ENCODE data around the gene FLRT2. TPM values are rescaled to one million over a fixed set of nuclear protein-coding genes. Genes with fewer than 3 reads are reported as not detected.

The FLRT2 gene
- total RNA-seq, 4 donors from 2014 or later, result 3.4 to 7.0 (median 4.0) TPM

DNA sequence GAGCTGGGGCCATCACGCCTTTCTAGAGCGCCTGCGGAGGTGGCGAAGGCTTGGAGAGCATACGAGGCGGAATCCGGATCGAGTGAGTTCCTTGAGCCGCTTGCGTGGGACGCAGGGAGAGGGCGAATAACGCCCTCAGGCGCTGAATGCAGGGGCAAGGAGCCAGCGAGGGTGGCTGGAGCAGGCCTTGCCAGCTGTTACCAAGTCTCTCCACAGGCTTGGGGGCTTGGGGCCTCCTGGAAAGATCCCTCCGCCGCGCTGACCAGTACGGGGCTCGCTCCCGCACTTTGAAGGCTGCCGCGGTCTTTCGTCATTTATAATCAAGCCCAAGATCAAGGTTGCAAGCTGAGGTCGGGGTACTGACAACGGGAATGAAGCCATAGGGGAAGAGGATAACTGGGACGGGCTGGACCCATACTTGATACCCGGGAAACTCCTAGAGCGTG lies 1.2 kb downstream of the FLRT2 start:
- in situ Hi-C loops (cut with MboI; ENCODE audit: low pct_ligation_motif_present in 1 of 4, low pct_unique_long_range_greater_than_20kb in 1 of 4, low sequenced_read_pairs in 3 of 4), result no loop called here

DNA sequence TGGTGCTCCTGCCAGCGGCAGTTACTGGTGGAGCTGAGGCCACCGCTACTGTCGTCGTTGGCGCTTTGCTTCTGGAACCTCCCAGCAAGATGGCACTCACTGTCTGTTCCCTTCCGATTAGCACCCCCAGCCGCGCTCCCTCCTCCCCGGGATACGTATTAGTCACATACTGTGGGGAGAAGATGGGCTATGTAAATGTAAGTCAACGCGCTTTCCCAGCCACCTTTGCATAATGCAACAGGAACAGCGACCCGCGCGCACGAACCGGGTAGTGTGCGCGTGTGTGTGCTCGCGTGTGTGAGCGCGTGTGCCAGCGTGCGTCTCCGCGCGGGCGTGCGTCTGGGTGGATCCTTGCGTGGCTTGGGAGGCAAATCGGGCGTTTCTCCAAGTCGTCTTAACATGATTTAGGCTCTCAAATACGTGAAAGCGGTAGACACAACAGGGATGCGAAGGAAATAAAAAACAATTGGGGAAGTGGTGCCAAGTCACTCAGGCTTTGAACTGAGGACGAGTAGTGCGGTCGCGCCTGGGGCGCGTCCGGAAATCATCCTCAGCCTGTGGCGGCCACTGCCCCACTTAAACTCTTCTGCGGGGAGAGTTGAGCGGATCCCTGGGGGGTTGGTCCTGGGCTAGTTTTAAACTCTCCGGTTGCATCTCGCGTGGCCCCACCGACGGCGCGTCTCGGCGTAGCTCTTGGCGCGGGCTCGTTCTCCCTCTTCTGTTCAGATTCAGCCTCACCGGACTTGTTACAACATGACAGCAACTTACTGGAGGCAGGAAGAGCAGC lies 1.8 kb downstream of the FLRT2 start:
- H3K4me1 ChIP-seq, result peaks cover 0 to 35% (median 14%) of the 10 kb centered on the region in 4 donors
- H3K36me3 ChIP-seq, result no peaks in the 10 kb centered on the region
- DNase-seq, result no peak
- intact Hi-C loops (cut with DNase I; ENCODE audit: low total_unique reads), result no loop called here
- H3K4me3 ChIP-seq, result peak overlapping the region in 3 of 4 donors; percentile 23 to 53 (median 40)
- H3K27me3 ChIP-seq, result peaks cover 79% of the 10 kb centered on the region
- no peak for TF ChIP-seq EP300 (IDR thresholded peaks at IDR 0.05; ENCODE audit: low read depth)
- no peak for TF ChIP-seq POLR2AphosphoS5 (IDR thresholded peaks at IDR 0.05)
- TF ChIP-seq POLR2A (IDR thresholded peaks at IDR 0.05), result no peak
- TF ChIP-seq, protein P1, sequence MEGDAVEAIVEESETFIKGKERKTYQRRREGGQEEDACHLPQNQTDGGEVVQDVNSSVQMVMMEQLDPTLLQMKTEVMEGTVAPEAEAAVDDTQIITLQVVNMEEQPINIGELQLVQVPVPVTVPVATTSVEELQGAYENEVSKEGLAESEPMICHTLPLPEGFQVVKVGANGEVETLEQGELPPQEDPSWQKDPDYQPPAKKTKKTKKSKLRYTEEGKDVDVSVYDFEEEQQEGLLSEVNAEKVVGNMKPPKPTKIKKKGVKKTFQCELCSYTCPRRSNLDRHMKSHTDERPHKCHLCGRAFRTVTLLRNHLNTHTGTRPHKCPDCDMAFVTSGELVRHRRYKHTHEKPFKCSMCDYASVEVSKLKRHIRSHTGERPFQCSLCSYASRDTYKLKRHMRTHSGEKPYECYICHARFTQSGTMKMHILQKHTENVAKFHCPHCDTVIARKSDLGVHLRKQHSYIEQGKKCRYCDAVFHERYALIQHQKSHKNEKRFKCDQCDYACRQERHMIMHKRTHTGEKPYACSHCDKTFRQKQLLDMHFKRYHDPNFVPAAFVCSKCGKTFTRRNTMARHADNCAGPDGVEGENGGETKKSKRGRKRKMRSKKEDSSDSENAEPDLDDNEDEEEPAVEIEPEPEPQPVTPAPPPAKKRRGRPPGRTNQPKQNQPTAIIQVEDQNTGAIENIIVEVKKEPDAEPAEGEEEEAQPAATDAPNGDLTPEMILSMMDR (IDR thresholded peaks at IDR 0.05), result no peak
- no peaks in the 10 kb centered on the region for H3K9me3 ChIP-seq
- in situ Hi-C loops (cut with MboI; ENCODE audit: low pct_ligation_motif_present in 1 of 4, low pct_unique_long_range_greater_than_20kb in 1 of 4, low sequenced_read_pairs in 3 of 4), result no loop called here
- 8 to 38% methylated on average over 23 to 61 of the region's 61 CpGs for WGBS, 2 donors (ENCODE audit: low coverage in 1 of 2)
- H3K27ac ChIP-seq, result peak overlapping the region; percentile 30 to 59 (median 52)

More for the DNA sequence above, 1.2 kb downstream of the FLRT2 start:
- 10 to 36% methylated on average over 10 to 29 of the region's 29 CpGs for WGBS, 2 donors (ENCODE audit: low coverage in 1 of 2)
- Histone ChIP-seq H3K4me3 (peak overlapping the region in 3 of 4 donors; percentile 23 to 53 (median 40)), H3K4me1 (peaks cover 0 to 35% (median 14%) of the 10 kb centered on the region in 4 donors), H3K9me3 (no peaks in the 10 kb centered on the region), H3K27ac (peak overlapping the region in 3 of 4 donors; percentile 30 to 59 (median 57)), H3K27me3 (peaks cover 79% of the 10 kb centered on the region), H3K36me3 (no peaks in the 10 kb centered on the region)
- intact Hi-C loops (cut with DNase I; ENCODE audit: low total_unique reads), result no loop called here
- TF ChIP-seq EP300 (IDR thresholded peaks at IDR 0.05; ENCODE audit: low read depth), result no peak
- TF ChIP-seq, protein P1 (IDR thresholded peaks at IDR 0.05), result no peak
- peak in 1 of 3 donors; percentile 4 for TF ChIP-seq POLR2AphosphoS5 (IDR thresholded peaks at IDR 0.05)
- TF ChIP-seq POLR2A (IDR thresholded peaks at IDR 0.05), result no peak
- no peak for DNase-seq

DNA sequence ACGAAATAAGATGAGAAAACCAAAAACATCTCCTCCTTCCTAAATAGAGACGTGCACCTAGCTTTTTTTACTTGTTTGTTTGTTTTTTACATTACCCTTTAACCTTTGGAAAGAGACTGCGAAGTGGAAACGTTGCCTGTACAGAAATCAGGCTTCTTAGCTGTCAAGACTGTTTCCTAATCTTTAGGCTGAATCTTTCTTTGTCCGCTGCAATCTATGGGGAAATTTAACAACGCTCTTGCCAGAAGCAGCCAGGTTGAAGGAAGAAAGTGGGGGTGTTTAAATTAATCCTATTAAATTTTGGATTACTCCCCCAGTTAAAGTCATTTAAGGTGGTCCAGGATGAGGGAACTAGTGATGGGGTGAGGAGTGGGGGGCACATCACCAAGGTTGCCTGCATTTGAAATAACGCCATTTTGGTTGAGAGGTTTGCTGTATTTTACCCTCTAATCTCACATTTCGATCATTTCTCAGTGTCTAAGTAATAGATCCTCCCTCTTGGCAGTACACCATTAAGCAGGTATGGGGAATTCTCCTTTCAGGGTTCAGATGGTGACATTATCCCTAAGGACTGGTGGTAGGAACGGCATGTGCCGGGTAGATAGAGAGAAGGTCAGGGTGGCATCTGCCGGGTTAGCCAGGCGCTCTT lies 2.6 kb downstream of the FLRT2 start:
- in situ Hi-C loops (cut with MboI; ENCODE audit: low pct_ligation_motif_present in 1 of 4, low pct_unique_long_range_greater_than_20kb in 1 of 4, low sequenced_read_pairs in 3 of 4), result no loop called here
- H3K27ac ChIP-seq, result peak overlapping the region; percentile 30 to 59 (median 52)
- H3K27me3 ChIP-seq, result peaks cover 79% of the 10 kb centered on the region

More for the DNA sequence above, 2.6 kb downstream of the FLRT2 start:
- H3K36me3 ChIP-seq, result no peaks in the 10 kb centered on the region
- no peaks in the 10 kb centered on the region for H3K9me3 ChIP-seq
- TF ChIP-seq, protein P1 (IDR thresholded peaks at IDR 0.05), result no peak
- TF ChIP-seq POLR2AphosphoS5 (IDR thresholded peaks at IDR 0.05) (no peak), POLR2A (IDR thresholded peaks at IDR 0.05) (no peak), EP300 (IDR thresholded peaks at IDR 0.05; ENCODE audit: low read depth) (no peak)
- H3K4me1 ChIP-seq, result peaks cover 0 to 35% (median 14%) of the 10 kb centered on the region in 4 donors
- peak overlapping the region in 3 of 4 donors; percentile 35 to 53 (median 40) for H3K4me3 ChIP-seq
- 9 to 14% methylated on average over 10 to 12 of the region's 12 CpGs for WGBS, 2 donors (ENCODE audit: low coverage in 1 of 2)
- intact Hi-C loops (cut with DNase I; ENCODE audit: low total_unique reads), result no loop called here
- no peak for DNase-seq
